HG03469 (cell line): ENCODE results near the gene NOX3.
A peak's percentile ranks its signal among the peaks of the same experiment; 100 is the strongest.
"Not testable (repeated sequence)": the region's sequence is repeated elsewhere in the genome, so short reads cannot be mapped to it uniquely, and the experiment has no call there.

Experiments
- ATAC-seq: cut with Tn5 transposase; IDR thresholded peaks from one replicate; pipeline ENCODE4 v1.9.1; 2021; ENCODE audit warnings: mild to moderate bottlenecking, moderate library complexity, moderate number of reproducible peaks; ENCODE audit not compliant: unreplicated experiment

Gene NOX3

DNA sequence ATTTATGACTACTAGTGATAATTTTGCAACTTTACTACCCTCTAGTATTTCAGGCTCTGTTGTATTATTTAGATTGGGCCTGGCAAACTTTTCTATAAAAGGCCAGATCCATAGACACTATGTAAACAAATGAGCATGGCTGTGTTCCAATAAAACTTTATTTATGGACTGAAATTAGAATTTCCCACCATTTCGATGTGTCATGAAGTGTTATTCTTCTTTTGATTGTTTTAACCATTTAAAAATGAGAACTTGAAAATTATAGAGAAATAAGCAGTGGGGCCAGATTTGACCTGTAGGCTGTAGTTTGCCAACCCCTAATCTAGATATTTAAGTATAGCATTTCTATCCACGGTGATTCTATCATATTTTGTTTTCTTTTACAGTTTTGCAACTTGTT is 79.8 kb downstream of the NOX3 start:
- ATAC-seq = no peak

DNA sequence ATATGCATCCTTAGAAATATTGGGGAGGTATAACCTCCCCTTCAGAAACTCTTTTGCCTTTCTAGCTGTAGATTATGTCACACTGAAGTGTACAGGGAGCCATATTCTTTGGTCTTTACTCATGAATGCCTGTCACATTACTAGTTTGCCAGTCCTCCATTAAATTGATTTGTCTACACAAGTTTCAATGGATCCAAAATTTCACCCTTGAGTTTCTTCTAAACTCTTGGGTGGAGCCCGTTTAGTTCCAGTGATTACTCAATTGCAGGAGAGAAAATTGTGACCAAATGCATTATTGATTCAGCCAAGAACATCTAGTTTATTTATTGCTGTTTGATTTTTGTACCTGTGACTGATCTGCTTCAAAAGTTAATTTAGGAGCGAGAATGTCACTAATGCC is 81.0 kb downstream of the NOX3 start:
- ATAC-seq = no peak

DNA sequence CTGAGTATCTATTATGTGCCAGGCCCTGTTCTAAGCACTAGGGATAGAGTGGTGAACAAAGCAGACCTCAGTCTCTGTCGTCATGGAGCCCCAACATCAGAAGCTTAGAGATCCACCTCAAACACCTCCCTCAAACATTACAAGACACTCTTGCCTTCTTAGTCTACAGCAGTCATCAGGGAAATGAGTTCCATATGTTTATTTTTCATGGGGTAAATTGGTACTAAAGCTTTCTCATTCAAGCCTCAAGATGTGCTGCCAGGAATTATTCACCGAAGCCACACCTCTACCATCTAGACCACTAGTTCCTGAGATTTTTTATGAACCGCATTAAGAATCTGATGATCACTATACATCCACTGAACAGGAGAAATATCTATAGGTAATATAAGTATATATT is 82.4 kb downstream of the NOX3 start:
- ATAC-seq = no peak

DNA sequence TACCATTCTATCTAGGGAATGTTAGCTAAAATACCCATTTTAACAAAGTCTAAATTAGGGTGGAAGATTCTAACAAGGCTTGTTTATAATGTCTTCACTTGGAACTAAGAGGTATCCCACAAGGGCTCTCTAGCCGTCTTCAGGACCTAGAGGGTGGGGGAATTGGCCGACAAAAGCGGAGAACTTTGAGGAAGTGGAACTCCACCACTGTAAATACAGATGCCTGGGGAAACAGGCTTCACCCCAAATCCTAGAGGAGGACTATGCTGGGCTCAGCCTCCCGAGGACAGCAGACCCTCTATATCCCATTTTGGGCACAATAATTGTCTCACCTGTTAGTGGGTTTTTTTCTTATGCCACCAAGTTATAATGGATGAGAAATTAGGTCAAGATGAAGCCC is 83.4 kb downstream of the NOX3 start:
- ATAC-seq = no peak

DNA sequence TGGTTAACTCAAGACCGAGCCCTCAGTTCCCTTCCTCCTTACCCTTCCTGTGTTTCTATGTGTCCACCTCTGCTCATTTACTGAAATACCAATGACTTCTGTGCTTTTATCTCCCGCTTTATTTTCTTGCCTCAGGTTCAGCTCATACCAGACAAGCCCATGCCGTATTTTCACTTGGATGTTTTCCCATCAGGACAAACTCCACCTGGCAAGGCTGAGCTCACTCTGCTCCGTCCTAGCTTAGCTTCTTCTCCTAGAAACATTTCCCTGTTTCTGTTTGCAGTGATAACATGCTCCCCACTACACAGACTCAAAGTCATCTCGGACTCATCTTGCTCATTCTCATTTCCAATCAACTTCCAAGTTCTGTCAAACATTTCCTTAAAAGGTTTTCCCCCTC is 84.4 kb downstream of the NOX3 start:
- no peak for ATAC-seq

DNA sequence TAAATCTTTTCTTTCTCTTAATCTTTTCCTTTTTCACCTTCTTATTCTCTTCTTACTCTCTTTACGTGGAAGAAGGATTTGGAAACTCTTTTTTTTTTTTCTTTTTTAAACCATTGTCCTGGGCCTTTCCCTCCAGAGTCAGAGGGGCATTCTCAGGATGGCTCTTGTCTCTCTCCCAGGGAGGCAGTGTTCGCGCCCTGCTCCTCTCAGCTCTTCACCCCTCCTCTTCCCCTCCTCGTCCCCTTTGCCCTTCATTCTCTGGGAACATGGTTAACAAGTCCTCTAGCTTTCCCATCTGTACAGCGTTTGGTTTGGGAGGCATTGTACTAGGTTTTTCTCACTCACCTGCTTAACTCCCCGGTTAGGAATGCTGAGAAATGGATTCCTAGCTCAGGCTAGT is 89.3 kb downstream of the NOX3 start:
- ATAC-seq = no peak

DNA sequence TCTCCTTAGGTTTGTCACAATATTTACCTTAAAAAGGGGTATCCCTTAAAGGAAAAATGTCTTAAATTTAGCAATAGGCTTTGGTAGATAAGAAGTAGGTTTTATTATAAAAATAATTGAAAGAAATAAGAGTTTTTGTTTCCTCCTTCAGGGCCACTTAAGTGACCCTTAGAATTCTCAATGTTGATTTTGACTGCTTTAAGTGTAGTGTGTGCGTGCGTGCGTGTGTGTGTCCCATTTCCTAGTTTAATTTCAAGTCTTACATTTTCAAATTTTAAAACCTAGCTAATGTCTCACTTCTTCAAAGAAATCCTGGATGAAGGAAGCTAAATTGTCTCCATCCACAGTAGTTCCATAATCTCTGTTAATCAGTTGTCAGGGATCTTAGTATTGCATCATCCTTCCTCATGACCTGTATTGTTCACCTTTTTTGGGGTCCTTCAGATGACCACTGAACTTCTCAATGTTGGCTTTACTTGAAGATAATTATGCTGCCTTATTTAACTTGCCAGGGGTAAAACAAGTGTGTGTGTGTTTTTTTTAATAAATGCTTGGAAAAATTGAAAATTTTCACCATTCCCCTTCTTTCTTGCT is 90.7 kb downstream of the NOX3 start:
- no peak for ATAC-seq

DNA sequence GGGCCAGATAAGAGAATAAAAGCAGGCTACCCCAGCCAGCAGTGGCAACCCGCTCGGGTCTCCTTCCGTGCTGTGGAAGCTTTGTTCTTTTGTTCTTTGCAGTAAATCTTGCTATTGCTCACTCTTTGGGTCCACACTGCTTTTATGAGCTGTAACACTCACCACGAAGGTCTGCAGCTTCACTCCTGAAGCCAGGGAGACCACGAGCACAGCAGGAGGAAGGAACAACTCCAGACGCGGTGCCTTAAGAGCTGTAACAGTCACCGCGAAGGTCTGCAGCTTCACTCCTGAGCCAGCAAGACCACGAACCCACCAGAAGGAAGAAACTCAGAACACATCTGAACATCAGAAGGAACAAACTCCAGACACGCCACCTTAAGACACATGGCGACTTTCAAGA is 91.6 kb downstream of the NOX3 start:
- ATAC-seq = not testable (repeated sequence)

DNA sequence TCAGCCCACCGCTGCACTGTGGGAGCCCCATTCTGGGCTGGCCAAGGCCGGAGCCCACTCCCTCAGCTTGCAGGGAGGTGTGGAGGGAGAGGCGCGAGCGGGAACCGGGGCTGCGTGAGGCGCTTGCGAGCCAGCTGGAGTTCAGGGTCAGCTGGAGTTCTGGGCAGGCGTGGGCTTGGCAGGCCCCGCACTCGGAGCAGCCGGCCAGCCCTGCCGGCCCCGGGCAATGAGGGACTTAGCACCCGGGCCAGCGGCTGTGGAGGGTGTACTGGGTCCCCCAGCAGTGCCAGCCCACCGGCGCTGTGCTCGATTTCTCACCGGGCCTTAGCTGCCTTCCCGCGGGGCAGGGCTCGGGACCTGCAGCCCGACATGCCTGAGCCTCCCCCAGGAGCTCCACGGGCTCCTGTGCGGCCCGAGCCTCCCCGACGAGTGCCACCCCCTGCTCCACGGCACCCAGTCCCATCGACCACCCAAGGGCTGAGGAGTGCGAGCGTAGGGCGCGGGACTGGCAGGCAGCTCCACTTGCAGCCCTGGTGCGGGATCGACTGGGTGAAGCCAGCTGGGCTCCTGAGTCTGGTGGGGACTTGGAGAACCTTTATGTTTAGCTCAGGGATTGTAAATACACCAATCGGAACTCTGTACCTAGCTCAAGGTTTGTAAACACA is 92.5 kb downstream of the NOX3 start:
- ATAC-seq = not testable (repeated sequence)

DNA sequence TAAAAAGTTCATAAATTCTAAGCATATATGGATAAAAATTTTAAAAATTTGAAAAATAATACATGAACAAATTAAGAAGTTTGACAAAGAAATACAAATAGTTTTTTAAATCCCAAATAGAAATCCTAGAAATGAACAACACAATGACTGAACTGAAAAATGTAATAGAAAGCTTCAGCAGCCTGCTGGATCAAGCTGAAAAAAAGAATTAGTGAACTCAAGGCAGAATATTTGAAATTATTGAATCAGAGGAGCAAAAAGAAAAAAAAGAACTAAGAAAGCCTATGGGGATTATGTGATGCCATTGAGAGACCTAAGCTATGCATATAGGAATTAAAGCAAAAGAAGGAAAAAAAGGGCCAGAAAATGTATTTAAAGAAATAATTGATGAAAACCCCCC is 101.5 kb downstream of the NOX3 start:
- ATAC-seq = no peak

DNA sequence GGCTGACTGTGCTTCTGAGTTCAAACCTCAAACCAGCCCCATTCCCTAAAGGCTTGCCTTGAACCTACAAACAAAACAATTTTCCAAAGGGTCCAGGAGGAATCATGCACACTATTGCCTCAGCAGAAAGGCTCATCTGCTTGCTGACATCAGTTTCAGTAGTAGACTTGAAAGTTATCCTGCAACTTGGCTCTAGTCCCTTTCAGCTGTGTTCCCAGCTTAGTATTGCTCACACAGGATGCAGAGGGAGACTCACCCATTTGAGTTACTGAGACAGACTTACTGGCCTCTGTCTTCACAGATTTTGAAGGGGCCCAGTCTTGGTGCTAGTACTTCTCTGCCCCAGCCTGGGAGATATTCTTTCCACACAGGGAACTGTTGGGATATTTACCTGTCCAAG is 102.8 kb downstream of the NOX3 start:
- ATAC-seq = no peak

DNA sequence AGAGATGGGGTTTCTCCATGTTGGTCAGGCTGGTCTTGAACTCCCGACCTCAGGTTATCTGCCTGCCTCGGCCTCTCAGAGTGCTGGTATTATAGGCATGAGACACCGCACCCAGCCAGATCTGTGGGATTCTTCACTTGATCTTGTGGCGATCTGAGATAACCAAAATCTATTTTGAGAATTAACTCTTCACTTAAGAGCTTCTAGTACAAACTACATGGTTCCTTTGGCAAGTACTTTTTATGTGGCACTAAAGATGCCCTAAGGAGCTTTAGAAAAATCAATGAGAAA is 103.6 kb downstream of the NOX3 start:
- no peak for ATAC-seq

DNA sequence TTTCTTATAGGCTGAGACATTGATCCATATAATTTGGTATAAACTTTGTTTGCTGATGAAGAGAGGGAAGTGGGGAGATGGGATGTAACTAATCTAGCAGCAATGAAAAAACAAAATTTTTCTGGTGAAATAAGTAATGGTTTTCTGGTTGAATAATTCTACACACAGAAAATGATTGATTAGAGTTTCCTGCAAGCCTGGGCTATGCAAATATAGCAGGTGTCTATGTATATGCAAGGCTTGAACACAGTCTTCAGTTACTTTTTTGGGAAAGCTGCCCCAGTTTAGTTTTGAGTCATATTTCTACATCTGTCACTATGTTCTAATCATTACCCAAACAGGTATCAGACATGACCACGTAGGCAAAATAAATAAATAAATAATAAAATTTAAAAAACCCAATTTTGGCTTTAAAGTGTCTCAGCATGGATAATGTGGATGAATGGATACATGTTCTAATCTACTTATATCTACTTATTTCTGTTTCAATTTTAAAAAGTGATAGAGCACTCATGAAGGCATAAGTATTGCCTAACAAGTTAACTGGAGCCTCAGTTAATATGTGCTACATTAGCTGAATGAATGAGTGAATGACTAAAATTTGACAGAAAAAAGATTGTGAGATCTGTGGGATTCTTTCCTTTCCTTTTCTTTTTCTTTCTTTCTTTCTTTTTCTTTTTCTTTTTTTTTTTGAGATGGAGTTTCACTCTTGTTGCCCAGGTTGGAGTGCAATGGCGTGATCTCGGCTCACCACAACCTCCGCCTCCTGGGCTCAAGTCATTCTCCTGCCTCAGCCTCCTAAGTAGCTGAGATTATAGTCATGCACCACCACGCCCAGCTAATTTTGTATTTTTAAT is 104.1 kb downstream of the NOX3 start:
- ATAC-seq = peak; percentile 93

DNA sequence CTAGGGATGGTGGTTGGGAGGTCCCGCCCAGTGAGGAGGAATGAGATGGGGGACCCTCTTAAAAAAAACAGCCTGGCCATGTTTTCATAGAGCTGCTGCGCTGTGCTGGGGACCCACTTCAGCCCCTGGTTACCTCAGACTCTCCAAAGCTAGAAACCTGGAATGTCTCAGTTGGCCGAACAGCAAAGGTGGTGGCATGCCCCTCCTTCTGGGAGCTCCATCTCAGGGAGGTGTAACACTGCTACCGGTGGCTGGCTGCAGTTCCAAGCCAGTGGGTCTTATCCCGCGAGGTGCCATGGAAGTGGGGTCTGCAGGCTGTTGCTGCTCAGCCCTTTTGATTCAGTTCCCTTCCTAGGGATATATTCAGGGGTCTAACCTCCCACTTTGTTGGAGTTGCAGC is 105.7 kb downstream of the NOX3 start:
- no peak for ATAC-seq

DNA sequence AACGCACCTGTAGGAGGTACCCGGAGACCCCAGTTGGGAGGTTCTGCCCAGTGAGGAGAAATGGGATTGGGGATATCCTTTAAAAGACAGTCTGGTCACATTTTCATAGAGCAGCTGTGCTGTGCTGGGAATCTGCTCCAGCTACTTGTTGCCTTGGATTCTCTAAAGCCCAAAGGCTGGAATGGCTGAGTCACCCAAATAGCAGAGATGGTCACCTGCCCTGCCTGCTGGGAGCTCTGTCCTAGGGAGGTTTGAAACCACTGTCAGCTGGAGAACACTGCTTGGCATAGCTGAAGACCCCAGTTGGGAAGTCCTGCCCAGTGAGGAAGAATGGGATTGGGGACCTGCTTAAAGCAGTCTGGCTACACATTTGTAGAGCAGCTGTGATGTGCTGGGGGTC is 106.5 kb downstream of the NOX3 start:
- no peak for ATAC-seq

DNA sequence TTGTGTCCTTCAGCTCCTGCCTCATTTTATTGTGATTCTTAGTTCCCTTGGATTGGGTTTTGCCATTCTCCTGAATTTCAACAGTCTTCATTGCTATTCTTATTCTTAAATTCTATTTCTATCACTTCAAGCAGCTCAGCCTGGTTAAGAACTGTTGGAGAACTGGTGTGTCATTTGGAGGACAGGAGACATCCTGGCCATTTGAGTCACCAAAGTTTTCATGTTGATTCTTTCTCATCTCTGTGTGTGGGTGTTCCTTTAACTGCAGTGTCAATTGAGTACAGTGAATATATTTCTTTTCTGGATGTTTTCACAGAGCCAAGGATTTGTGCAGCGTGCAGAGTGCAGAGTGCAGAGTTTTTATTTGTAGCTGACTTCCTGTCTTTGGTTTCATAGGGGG is 107.8 kb downstream of the NOX3 start:
- no peak for ATAC-seq

DNA sequence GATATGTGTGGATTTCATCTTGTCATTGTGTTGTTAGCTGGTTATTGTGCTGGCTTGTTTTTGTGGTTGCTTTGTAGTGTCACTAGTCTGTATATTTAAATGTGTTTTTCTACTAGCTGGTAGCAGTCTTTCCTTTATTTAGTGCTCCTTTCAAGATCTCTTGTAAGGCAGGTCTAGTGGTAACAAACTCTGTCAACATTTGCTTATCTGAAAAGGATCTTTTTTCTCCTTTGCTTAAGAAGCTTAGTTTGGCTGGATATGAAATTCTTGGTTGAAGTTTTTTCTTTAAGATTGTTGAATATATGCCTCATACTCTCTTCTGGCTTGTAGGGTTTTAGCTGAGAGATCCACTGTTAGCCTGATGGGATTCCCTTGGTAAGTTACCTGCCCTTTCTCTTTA is 108.7 kb downstream of the NOX3 start:
- ATAC-seq = no peak
